ENCODE measurements around the gene TMEM45A. TPM values are rescaled to one million over a fixed set of nuclear protein-coding genes. Genes with fewer than 3 reads are reported as not detected.
"Not testable (repeated sequence)": the region's sequence is repeated elsewhere in the genome, so short reads cannot be mapped to it uniquely, and the experiment has no call there.

TMEM45A gene
- total RNA-seq, 1 donor from 2014 or later: 30.9 TPM

- TF ChIP-seq, protein P1, sequence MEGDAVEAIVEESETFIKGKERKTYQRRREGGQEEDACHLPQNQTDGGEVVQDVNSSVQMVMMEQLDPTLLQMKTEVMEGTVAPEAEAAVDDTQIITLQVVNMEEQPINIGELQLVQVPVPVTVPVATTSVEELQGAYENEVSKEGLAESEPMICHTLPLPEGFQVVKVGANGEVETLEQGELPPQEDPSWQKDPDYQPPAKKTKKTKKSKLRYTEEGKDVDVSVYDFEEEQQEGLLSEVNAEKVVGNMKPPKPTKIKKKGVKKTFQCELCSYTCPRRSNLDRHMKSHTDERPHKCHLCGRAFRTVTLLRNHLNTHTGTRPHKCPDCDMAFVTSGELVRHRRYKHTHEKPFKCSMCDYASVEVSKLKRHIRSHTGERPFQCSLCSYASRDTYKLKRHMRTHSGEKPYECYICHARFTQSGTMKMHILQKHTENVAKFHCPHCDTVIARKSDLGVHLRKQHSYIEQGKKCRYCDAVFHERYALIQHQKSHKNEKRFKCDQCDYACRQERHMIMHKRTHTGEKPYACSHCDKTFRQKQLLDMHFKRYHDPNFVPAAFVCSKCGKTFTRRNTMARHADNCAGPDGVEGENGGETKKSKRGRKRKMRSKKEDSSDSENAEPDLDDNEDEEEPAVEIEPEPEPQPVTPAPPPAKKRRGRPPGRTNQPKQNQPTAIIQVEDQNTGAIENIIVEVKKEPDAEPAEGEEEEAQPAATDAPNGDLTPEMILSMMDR (IDR thresholded peaks at IDR 0.05): no peak
- Histone ChIP-seq H3K27me3 (no peaks in the 10 kb centered on the region), H3K27ac (no peak overlapping the region), H3K9me3 (peaks cover 0 to 28% of the 10 kb centered on the region in 2 donors), H3K4me3 (no peak overlapping the region), H3K4me1 (no peaks in the 10 kb centered on the region), H3K36me3 (no peaks in the 10 kb centered on the region)
- DNase-seq (ENCODE audit: low spot score in 2 of 2): no peak
- intact Hi-C loops (cut with DNase I): no loop called here
These were observed 13.9 kb downstream of the TMEM45A start for GRCh38 chr3:100506355-100506754.

DNA sequence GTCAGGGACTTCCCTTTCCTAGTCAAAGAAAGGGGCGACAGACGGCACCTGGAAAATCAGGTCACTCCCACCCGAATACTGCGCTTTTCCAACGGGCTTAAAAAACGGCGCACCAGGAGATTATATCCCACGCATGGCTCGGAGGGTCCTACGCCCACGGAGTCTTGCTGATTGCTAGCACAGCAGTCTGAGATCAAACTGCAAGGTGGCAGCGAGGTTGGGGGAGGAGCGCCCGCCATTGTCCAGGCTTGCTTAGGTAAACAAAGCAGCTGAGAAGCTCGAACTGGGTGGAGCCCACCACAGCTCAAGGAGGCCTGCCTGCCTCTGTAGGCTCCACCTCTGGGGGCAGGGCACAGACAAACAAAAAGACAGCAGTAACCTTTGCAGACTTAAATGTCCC lies 17.4 kb downstream of the TMEM45A start:
- peaks cover 0 to 28% of the 10 kb centered on the region in 2 donors for H3K9me3 ChIP-seq
- DNase-seq (ENCODE audit: low spot score in 2 of 2); H3K27ac ChIP-seq; H3K4me3 ChIP-seq; H3K4me1 ChIP-seq; H3K27me3 ChIP-seq; H3K36me3 ChIP-seq; intact Hi-C loops (cut with DNase I): not testable (repeated sequence)

DNA sequence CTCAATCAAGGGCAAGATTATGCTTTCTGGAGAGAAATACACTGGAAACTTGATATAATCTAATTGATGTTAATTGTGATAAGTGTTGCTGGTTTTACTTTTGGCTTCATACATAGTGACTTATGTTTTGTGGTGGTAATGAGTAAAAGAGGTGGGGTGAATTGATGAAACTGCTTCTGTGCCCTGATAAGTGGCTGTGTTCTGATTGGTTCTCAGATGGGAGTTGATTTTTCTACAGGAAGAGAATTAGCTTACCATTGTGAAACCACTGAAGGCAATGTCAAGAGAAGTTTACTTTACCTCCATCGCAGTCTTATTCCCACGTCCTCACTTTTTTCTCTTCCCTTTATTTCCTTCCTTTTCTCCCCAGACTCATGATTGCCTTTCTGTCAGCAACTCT lies 23.8 kb downstream of the TMEM45A start:
- TF ChIP-seq, protein P1 (IDR thresholded peaks at IDR 0.05): no peak
- no peak overlapping the region for H3K4me3 ChIP-seq
- no peaks in the 10 kb centered on the region for H3K9me3 ChIP-seq
- H3K4me1 ChIP-seq: no peaks in the 10 kb centered on the region
- H3K27me3 ChIP-seq: no peaks in the 10 kb centered on the region
- intact Hi-C loops (cut with DNase I): no loop called here
- H3K27ac ChIP-seq: no peak overlapping the region
- DNase-seq (ENCODE audit: low spot score in 2 of 2): no peak
- no peaks in the 10 kb centered on the region for H3K36me3 ChIP-seq

DNA sequence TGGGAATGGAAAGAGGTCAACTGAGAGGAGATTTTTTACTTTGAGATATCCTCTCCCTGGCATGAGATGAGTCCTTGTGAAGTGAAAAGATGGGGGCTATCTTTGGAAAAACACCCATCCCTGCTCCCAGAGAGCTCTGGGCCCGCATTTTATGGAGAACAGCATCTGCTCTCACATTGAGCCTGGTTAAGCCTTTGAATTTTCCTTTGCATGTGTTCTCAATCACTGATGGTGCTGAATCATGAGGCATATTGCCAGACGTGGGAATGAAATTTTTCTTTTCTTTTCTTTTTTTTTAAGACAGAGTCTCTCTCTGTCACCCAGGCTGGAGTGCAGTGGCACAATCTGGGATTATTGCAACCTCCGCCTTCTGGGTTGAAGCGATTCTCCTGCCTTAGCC lies 24.4 kb downstream of the TMEM45A start:
- DNase-seq (ENCODE audit: low spot score in 2 of 2): no peak
- Histone ChIP-seq H3K27ac (no peak overlapping the region), H3K4me1 (no peaks in the 10 kb centered on the region), H3K9me3 (no peaks in the 10 kb centered on the region), H3K4me3 (no peak overlapping the region), H3K36me3 (peaks cover 0 to 3% of the 10 kb centered on the region in 2 donors), H3K27me3 (no peaks in the 10 kb centered on the region)
- TF ChIP-seq, protein P1 (IDR thresholded peaks at IDR 0.05): no peak
- intact Hi-C loops (cut with DNase I): no loop called here

DNA sequence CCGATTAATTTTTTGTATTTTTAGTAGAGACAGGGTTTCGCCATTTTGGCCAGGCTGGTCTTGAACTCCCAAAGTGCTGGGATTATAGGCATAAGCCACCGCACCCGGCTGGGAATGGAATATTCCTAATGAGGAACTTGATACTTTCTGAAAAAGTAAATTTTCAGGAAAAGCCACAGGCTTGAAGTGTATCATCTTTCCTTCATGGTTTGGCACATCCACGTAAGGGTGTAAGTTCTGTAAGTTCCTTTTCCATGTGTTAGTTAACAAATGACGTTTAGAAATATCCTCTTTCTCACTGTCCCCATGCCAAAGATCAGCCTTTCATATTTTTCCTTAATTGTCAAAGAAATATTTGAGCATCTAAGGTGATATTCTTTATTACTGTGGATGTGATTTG lies 24.9 kb downstream of the TMEM45A start:
- no peak overlapping the region for H3K4me3 ChIP-seq
- no peaks in the 10 kb centered on the region for H3K27me3 ChIP-seq
- no peaks in the 10 kb centered on the region for H3K4me1 ChIP-seq
- H3K36me3 ChIP-seq: peaks cover 0 to 8% of the 10 kb centered on the region in 2 donors
- TF ChIP-seq, protein P1 (IDR thresholded peaks at IDR 0.05): no peak
- no peak for DNase-seq (ENCODE audit: low spot score in 2 of 2)
- no peaks in the 10 kb centered on the region for H3K9me3 ChIP-seq
- no peak overlapping the region for H3K27ac ChIP-seq
- intact Hi-C loops (cut with DNase I): no loop called here

DNA sequence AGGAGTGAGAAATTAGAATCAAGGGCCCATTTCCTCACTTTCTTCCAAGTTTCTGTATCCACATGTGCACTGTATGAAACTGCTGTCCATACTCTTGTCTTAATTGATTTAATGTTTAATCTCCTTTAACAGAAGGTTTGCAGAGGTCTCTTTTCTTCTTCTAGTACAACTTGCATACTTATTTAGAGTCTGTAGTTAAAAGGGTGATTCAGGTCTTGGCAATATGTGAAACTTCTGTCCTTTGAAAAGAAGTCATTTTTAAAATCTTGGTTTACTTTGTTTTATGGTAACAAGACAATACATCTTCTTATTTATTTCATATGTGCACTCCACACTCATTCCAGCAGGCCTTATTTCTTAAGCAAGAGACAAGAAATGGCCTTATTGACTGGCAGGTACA lies 25.8 kb downstream of the TMEM45A start:
- H3K9me3 ChIP-seq: no peaks in the 10 kb centered on the region
- intact Hi-C loops (cut with DNase I): no loop called here

More for the DNA sequence above, 25.8 kb downstream of the TMEM45A start:
- no peaks in the 10 kb centered on the region for H3K4me1 ChIP-seq
- TF ChIP-seq, protein P1 (IDR thresholded peaks at IDR 0.05): no peak
- DNase-seq (ENCODE audit: low spot score in 2 of 2): no peak
- H3K36me3 ChIP-seq: peaks cover 3 to 13% of the 10 kb centered on the region in 2 donors
- H3K27ac ChIP-seq: no peak overlapping the region
- no peaks in the 10 kb centered on the region for H3K27me3 ChIP-seq
- H3K4me3 ChIP-seq: no peak overlapping the region
